Measurements from ENCODE around the gene TAOK2.

DNA sequence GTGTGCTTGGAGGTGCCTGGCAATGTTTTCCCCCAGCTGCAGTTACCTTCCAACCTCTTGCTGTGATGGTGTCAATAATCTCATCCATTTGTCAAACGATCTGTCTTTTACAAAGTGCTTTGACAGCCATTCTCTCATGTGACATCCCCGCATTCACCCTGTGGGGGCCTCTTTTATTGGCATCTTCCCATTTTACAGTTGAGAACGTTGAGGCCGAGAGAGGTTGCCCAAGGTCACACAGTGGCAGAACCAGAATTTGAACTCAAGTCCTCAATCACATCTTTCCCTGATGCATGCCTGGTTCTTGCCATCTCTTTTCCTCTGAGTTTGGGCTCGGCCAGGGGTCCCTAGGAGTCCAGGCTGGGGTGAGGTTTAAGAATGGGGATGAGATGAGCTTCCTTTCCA is 1.5 kb downstream of the TAOK2 start:
- no peak for TF ChIP-seq ZNF76 (tag by site-specific recombination; IDR thresholded peaks at IDR 0.05; ENCODE audit: borderline replicate concordance, low read depth)
- TF ChIP-seq, protein P1, sequence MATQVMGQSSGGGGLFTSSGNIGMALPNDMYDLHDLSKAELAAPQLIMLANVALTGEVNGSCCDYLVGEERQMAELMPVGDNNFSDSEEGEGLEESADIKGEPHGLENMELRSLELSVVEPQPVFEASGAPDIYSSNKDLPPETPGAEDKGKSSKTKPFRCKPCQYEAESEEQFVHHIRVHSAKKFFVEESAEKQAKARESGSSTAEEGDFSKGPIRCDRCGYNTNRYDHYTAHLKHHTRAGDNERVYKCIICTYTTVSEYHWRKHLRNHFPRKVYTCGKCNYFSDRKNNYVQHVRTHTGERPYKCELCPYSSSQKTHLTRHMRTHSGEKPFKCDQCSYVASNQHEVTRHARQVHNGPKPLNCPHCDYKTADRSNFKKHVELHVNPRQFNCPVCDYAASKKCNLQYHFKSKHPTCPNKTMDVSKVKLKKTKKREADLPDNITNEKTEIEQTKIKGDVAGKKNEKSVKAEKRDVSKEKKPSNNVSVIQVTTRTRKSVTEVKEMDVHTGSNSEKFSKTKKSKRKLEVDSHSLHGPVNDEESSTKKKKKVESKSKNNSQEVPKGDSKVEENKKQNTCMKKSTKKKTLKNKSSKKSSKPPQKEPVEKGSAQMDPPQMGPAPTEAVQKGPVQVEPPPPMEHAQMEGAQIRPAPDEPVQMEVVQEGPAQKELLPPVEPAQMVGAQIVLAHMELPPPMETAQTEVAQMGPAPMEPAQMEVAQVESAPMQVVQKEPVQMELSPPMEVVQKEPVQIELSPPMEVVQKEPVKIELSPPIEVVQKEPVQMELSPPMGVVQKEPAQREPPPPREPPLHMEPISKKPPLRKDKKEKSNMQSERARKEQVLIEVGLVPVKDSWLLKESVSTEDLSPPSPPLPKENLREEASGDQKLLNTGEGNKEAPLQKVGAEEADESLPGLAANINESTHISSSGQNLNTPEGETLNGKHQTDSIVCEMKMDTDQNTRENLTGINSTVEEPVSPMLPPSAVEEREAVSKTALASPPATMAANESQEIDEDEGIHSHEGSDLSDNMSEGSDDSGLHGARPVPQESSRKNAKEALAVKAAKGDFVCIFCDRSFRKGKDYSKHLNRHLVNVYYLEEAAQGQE (tag by site-specific recombination; IDR thresholded peaks at IDR 0.05) = no peak
- TF ChIP-seq ZNF394 (tag by site-specific recombination; IDR thresholded peaks at IDR 0.05; ENCODE audit: borderline replicate concordance) = no peak
- TF ChIP-seq, protein P2, sequence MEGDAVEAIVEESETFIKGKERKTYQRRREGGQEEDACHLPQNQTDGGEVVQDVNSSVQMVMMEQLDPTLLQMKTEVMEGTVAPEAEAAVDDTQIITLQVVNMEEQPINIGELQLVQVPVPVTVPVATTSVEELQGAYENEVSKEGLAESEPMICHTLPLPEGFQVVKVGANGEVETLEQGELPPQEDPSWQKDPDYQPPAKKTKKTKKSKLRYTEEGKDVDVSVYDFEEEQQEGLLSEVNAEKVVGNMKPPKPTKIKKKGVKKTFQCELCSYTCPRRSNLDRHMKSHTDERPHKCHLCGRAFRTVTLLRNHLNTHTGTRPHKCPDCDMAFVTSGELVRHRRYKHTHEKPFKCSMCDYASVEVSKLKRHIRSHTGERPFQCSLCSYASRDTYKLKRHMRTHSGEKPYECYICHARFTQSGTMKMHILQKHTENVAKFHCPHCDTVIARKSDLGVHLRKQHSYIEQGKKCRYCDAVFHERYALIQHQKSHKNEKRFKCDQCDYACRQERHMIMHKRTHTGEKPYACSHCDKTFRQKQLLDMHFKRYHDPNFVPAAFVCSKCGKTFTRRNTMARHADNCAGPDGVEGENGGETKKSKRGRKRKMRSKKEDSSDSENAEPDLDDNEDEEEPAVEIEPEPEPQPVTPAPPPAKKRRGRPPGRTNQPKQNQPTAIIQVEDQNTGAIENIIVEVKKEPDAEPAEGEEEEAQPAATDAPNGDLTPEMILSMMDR (tag by site-specific recombination; IDR thresholded peaks at IDR 0.05) = no peak
- TF ChIP-seq, protein P3, sequence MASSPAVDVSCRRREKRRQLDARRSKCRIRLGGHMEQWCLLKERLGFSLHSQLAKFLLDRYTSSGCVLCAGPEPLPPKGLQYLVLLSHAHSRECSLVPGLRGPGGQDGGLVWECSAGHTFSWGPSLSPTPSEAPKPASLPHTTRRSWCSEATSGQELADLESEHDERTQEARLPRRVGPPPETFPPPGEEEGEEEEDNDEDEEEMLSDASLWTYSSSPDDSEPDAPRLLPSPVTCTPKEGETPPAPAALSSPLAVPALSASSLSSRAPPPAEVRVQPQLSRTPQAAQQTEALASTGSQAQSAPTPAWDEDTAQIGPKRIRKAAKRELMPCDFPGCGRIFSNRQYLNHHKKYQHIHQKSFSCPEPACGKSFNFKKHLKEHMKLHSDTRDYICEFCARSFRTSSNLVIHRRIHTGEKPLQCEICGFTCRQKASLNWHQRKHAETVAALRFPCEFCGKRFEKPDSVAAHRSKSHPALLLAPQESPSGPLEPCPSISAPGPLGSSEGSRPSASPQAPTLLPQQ (tag by site-specific recombination; IDR thresholded peaks at IDR 0.05) = no peak
- TF ChIP-seq REPIN1 (tag by site-specific recombination; IDR thresholded peaks at IDR 0.05; ENCODE audit: low read depth) = no peak
- TF ChIP-seq ZNF843 (tag by site-specific recombination; IDR thresholded peaks at IDR 0.05) = no peak
- TF ChIP-seq ZBTB20 (tag by site-specific recombination; IDR thresholded peaks at IDR 0.05) = no peak

Data from HEK293 (cell line).